GM13977 (cell line): ENCODE results near the gene SNX19.
"Not testable (repeated sequence)": the region's sequence is repeated elsewhere in the genome, so short reads cannot be mapped to it uniquely, and the experiment has no call there.

Experiments used
- DNase-seq: peaks from one replicate; pipeline ENCODE4 v3.0.0; 2012; ENCODE audit warnings: low spot score
- CTCF ChIP-seq: IDR thresholded peaks from 2 replicates; pipeline ENCODE4 v1.5.1; 2012; ENCODE audit warnings: mild to moderate bottlenecking, control low read depth; ENCODE audit not compliant: insufficient read depth; ENCODE audit errors: extremely low read depth, missing control alignments
- in situ Hi-C: fragments of 300-500 bp; cut with MboI; formaldehyde crosslinking; loops from one replicate; pipeline ENCODE4 v1.12.0; 2022; ENCODE audit warnings: low sequenced_read_pairs, low pct_unique_long_range_greater_than_20kb, mixed read lengths, inconsistent platforms; ENCODE audit not compliant: unreplicated experiment

Gene SNX19

GRCh38 chr11:130945896-130946295 lies 29.6 kb upstream of the SNX19 start:
- no peak for DNase-seq
- in situ Hi-C loops: no loop called here
- TF ChIP-seq CTCF: no peak

- DNase-seq: no peak
- in situ Hi-C loops: no loop called here
- TF ChIP-seq CTCF: no peak
These were observed 24.4 kb upstream of the SNX19 start for GRCh38 chr11:130940706-130941105.

GRCh38 chr11:130937051-130937450 lies 20.8 kb upstream of the SNX19 start:
- TF ChIP-seq CTCF: no peak
- in situ Hi-C loops: no loop called here
- no peak for DNase-seq

DNA sequence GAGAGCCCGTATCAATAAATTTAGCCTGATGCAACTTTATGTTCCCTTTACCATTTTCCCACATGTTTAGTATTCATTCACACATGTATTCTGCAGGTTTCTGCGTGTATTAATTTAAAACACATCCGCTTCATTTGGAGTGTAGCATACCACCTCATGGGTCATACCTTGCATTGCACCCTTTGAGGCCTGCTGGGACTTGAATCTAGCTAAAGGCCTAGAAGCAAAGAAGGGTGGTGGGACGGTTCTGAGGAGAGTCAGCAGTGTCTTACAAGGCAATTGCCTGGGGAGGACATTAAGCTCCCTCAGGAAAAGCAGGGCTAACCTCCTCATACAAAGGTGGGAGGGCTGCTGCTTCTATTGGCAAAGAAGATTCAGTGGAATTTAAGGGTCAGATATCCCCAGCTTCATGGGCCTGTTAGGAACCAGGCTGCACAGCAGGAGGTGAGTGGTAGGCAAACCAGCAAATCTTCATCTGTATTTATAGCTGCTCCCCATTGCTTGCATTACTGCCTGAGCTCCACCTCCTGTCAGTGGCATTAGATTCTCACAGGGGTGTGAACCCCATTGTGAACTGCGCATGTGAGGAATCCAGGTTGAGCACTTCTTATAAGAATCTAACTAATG lies 15.9 kb upstream of the SNX19 start:
- no peak for DNase-seq
- TF ChIP-seq CTCF: no peak
- in situ Hi-C loops: no loop called here

- no peak for TF ChIP-seq CTCF
- in situ Hi-C loops: no loop called here
- DNase-seq: no peak
These were observed 8.5 kb upstream of the SNX19 start for GRCh38 chr11:130924750-130925149.

- in situ Hi-C loops, DNase-seq: not testable (repeated sequence)
These were observed 4.3 kb upstream of the SNX19 start for GRCh38 chr11:130920612-130921011.

- TF ChIP-seq CTCF: no peak
- in situ Hi-C loops: no loop called here
- no peak for DNase-seq
These were observed 1.8 kb upstream of the SNX19 start for GRCh38 chr11:130918081-130918480.
